Activated CD8-positive, alpha-beta memory T cell treated with anti-CD3 and anti-CD28 coated beads, Interleukin-2, amount 50 U/mL, for 4 hours (primary cell): ENCODE results near the gene KCNAB3.

Experiments used
- DNase-seq: peaks from one replicate; pipeline ENCODE4 v3.0.0-alpha.2; 2020

The KCNAB3 gene

DNA sequence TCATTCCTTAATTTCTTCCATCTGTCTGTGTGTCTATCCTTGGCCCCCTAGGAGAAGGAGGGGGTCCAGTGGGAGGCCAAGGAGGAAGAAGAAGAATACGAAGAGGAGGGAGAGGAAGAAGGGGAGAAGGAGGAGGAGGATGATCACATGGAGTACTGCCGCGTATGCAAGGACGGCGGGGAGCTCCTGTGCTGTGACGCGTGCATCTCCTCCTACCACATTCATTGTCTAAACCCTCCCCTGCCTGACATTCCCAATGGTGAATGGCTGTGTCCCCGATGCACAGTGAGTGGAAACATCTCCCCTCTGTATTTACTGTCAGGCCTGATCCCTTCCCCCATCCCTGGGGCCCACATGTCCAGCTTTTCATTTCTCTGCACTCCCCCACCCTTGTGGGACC lies 34.8 kb downstream of the KCNAB3 start:
- no peak for DNase-seq

DNA sequence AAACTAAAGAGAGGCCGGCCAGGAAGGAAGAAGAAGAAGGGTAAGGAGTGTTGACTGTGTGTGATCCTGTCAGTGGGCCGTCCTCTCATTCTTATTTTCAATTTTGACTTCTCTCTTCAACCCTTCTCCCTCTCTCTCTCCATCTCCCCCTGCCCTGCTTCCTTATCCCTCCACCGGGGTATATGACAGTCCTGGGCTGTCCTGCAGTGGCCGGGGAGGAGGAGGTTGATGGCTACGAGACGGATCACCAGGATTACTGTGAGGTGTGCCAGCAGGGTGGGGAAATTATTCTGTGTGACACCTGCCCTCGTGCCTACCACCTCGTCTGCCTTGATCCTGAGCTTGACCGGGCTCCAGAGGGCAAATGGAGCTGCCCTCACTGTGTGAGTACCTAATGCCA lies 35.4 kb downstream of the KCNAB3 start:
- no peak for DNase-seq

DNA sequence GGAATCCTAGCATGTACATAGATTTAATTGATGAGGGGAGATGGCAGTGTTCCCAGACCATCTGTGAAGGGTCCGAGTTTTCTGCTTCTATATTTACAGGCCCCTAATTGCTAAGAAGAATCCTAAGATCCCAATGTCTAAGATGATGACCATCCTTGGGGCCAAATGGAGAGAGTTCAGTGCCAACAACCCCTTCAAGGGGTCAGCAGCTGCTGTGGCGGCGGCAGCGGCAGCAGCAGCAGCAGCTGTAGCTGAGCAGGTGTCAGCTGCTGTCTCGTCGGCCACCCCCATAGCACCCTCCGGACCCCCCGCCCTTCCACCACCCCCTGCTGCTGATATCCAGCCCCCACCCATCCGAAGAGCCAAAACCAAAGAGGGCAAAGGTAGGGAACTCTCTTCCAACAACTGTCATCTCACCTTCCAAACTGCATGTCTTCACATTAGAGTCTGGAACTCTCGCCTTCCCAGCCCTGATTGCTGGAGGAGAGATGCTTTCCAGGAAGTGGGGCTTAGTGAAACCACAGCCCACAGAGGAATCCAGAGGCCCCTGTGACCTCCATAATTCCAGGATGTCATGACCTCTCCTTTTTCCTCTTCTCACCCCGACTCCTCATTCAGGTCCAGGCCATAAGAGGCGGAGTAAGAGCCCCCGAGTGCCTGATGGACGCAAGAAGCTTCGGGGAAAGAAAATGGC lies 36.3 kb downstream of the KCNAB3 start:
- no peak for DNase-seq

DNA sequence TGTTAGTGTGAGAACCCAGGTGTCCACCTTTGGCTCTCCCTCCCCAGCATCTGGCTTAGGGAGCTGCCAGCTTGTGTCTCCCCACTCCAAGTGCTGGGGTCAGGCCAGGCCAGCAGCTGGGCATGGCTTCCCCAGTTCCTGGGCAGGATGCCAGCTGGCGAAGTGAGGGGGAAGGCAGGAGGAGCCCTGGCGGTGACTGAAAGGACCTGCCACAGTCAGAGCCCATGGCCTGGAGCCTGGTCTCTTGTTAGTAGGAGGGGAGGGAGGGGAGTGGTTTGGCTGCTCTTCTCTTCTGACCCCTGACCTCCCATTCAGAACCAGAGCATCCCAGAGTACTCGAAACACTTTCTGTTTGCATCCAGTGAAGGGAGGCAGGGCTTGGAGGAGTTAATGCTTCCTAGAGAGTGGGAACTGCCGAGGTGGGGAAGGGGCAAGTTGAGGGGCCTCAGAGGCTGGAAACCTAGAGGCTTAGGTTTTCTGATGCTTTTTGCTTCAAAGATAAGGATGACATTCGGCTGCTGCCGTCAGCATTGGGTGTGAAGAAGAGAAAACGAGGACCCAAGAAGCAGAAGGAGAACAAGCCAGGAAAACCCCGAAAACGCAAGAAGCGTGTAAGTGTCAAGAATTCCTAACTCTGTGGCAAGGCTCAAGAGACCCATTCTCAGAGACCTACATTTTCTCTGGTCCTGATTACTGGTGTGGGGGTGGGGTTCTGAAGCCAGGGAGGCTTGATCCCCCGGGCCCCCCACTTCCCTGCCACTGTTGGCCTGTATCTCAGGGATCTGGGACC lies 40.3 kb downstream of the KCNAB3 start:
- peak; percentile 29 for DNase-seq

DNA sequence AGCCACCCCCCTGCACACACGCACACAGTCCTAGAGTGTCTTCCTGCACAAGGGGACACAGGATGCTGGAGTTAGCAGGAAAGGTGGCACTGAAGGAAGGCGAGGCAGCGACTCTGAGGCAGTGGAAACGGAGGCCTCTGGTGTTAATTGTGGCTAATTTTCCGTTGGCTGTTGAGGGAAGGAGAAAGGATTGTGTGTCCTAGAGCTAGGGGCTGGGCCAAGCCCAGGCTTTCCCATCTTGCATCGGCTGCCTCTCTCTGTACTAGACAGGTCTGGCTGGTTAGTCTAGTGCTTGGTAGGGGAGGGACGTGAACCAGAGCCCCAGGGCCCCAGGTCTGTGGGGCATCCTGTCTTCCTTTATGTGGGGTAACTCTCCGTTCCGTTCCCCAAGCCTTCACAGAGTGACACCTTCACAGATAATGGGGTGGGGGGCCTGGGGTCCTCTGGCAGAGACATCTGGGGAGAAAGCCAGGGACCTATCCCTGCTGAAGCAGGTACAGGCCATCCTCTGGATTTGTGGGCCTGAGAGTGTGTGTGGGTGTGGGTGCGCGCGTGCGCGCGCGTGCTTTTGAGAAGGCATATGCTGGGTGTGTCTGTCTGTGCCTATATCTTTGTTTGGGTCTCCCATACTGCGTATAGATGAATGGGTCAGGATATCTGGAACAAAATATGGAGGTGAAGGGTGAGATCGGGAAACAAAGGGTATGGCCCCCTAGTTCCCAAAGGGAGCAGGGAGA lies 41.3 kb downstream of the KCNAB3 start, which contains the start of gene CHD3:
Gene CHD3, plus strand, starts transcription at position 606 of the 737 bp plus-strand sequence. CDS start 212 bp downstream, outside the sequence.
- DNase-seq, result peak; percentile 48

DNA sequence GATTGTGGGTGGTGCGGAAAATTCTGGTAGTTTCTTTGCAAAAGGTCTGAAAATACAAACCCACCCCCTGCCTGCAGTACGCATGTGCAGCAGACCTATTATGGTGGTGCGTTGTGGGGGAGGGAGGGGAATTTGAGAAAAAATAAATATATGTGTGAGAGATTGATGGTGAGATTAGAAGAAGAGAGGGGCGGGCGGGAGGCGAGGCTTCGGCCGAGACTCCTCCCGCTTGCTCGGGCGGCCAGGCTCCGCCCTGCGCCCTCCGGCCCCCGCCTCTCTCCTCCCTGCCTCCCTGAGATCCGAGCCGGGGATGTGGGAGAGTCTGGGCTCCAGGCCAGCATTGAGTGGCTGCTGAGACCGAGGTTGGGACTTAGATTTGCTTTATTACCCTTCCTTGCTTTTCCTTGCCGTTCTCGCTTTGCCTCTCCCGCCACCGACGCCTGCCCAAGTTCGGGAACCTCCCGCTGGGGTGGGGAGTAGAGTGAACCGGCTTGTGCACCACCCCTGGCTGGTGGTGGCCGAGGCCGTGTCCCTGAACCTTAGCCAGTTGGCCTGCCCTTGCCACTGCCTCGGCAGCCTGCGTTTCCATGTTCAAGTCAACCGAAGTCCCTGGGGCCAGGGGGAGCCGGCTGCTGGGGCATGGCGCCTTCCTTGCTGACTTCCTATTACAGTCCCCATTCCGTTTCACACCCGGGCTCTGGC lies 42.0 kb downstream of the KCNAB3 start:
- DNase-seq, result peak; percentile 84

DNA sequence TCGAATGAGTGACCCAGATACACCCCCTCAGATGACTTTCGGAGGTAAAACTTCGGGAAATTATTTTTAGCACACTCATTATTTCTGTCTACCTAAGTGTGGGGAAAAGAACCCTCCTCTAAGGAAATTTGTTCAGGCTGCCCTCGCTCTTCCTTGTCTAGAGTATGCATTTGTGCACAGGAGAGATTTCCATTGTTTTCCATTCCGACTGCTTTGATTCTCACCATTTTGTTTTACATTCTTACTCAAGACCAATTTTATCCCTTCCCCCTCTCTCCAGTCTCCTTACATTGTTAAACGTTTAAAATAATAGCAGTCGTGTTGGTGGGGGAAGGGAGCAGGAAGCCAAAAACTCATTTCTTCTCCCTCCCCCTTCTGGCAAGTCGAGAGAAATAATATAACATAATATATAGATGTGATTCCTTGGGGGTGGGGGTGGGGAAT lies 42.6 kb downstream of the KCNAB3 start:
- DNase-seq, result no peak

DNA sequence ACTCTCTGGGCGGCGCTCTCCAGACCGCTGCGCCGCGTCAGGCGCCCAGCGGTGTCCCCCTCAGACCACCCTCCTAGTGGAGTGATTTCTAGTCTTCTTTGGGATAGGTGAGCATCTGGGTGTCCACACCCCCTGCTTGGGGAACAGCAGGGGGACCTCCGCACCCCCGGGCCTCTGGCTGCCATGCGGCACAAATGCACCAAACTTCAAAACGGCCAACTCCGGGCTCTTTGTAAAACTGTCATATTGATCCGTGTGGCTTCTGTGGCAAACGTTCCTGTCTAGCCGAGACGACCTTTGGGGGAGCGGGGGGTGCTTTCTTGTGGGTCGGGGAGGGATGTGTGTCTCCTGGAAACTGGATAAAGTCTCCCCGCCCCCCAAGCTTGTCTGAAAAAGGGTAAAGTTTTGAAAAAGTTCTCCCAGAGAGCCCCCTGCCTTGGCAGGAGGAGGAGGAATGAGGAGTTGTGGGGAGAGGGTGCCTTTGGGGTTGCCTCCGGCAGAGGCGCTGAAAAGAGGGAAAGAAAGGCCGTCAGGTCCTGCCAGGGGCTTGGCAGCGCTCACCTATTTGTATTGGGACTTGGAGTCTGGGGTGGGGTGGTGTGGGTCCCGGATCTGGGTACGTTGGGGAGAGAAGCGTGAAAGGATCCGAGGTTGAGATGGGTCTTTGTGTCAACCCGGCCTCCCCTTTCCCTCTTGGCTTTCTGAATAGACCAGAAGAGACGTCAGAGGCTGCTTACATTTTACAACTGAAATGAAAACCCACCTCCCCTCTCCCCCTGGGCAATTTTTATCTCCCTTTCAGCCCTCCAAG lies 43.2 kb downstream of the KCNAB3 start:
- DNase-seq, result peak; percentile 72

DNA sequence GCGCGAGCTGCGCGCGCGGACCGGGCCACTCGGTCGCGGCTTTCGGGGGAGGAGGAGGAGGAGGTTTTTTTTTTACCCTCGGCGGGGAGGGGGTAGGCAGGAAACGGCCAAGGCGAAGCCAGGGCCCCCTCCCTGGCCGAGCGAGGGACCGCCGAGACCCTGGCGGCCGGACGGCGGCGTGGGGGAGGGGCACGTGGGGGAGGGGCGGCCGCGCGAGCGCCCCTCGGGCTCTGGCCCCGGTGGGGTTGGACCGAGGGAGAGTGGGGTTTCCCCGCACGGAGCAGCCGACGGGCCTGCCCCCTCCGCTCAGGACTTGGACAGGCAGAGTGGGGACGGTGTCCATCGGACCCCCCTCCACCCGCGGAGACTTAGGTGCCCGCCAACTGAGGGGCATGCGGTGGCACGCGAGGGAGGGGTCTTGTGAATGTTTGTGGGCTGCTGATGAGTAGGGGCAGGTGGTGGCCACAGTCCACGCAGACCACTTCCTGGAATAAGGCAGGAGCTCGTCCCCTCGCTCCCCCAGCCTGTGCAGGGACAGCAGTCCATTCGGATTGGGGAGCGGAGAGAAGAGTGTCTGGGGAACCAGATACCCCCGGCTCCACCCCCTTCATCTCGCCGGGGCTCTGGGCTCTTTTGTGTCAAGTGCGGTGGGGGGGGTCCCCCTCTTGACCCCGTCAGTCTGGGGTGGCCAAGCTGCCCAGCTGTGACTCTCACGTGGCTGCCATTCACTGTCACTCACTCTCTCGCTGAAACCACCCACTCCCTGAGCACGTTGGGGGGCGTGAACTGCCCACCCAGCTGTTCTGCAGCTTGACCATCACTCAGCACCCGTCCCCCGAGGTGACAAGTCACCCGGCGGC lies 44.1 kb downstream of the KCNAB3 start:
- DNase-seq, result peak; percentile 47

DNA sequence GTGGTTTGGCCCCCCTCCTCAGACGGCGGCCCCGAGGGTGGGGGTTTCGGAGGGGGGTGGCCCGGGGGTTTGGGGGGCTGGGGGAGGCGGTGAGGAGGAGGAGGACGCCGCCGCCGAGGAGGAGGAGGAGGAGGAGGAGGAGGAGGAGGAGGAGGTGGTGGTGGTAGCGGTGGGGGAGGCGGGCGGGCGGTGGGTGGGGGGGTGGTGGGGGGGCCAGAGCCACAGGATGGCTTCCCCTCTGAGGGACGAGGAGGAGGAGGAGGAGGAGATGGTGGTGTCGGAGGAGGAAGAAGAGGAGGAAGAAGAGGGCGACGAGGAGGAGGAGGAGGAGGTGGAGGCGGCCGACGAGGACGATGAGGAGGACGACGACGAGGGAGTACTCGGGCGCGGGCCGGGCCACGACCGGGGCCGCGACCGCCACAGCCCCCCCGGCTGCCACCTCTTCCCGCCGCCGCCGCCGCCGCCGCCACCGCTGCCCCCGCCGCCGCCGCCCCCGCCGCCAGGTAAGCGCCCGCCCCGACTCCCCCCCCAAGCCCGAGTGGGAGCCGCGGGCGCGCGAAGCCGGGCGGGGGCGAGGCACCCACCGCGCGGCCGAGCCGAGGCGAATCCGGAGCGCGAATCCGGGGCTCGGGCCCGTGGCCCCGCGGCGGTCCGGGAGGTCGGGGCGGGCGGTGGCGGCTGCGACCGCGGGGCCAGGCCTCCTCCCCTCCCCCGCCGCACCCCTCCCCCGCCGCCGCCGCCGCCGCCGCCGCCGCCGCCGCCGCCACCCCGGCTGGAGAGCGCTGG lies 44.9 kb downstream of the KCNAB3 start:
- peak; percentile 67 for DNase-seq

DNA sequence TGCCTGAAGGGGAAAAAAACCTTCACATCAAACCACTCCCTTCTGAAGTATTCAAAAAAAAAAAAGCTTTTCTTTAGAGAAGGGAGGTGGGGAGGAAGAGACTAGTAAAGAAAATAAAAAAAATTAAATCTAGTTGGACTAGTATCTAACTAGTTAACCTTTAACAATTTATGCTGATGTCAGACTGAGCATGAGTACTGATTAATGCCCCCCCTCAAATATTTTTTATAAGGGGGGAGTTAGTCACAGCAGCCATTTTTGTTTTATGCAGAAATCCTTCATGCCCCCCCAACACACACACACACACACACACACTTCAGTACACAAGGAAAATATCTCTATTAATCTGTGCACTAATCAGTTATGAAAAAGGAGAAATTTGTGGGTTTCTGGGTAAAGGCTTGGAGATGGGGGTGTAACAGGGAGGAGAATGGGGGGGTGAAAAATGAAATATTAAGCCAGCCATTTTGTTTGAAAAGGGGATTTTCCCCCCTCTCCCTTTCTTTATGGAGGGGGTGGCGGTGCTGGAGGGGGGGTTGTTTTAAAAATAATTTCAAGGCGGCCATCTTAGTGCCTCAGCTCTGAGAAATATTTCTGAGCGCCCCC lies 45.8 kb downstream of the KCNAB3 start:
- DNase-seq, result peak; percentile 35

DNA sequence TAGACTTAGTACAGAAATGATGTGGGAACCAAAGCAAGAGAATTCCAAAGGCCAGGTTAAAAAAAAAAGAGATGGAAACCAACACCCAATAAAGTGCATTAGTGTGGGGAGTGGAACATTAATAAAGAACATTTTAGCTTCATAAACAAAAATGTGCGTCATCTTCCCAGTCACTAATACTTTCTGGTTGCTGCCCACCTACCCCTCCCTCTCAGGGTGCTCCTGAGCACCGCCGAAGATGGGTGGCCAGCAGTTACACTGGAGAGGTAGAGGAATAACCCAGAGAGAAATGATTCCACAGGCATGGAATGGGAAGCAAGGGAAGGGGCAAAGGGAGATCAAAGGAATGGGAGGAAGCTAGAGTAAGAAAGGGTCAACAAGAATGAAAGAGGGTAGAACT lies 47.0 kb downstream of the KCNAB3 start:
- DNase-seq, result no peak

DNA sequence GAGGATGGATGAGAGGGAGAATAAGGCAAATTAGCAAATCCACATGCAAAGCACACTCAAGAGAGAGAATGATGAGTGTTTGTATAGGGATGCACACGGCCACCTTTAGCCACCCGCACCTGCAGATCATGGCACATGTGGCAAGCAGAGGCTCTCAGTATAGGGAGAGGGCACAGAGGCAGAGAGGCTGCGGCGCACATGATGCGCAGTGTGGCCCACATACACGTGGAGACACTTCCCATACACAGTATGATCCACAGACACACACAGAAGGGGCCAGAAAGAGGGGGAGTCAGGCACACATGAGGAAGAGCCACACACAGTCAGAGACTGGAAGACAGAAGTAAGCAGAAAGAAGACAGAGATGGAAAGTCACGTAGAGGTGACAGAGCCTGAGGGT lies 47.6 kb downstream of the KCNAB3 start:
- no peak for DNase-seq

DNA sequence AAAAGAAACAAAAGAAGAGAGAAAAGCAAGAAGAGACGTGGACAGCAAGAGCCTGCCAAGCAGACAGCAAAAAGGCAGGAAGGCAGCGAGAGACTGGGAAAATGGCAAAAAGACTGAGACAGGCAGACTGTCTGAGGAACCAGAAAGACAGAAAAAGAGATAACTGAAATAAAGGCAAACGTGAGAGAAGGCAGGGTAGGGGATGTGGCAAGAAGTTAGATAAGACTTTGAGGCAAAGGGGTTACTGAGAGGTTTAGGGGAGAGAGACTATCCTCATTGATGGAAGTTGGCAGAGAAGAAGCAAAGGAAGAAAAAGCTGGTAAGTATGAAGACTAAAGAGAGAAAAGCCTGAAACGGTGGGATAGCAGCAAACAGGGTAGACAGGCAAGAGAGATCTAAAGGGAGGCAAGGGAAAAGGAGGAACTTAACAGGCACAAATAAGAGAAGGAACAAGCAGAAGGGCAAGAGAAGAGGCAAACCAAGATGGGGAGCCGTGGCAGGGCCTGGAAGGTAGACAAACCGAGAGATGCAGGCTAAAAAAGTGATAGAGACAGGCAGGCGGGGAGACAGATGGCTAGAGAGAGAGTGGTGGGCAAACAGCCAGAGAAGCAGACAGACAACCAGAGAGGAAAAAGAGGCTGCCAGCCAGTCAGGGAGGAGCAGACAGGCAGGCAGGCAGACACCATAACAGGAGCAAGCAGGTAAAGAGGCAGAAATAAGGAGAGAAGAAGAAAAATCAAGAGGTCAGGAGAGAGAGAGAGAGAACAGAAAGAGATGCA lies 48.2 kb downstream of the KCNAB3 start:
- no peak for DNase-seq

DNA sequence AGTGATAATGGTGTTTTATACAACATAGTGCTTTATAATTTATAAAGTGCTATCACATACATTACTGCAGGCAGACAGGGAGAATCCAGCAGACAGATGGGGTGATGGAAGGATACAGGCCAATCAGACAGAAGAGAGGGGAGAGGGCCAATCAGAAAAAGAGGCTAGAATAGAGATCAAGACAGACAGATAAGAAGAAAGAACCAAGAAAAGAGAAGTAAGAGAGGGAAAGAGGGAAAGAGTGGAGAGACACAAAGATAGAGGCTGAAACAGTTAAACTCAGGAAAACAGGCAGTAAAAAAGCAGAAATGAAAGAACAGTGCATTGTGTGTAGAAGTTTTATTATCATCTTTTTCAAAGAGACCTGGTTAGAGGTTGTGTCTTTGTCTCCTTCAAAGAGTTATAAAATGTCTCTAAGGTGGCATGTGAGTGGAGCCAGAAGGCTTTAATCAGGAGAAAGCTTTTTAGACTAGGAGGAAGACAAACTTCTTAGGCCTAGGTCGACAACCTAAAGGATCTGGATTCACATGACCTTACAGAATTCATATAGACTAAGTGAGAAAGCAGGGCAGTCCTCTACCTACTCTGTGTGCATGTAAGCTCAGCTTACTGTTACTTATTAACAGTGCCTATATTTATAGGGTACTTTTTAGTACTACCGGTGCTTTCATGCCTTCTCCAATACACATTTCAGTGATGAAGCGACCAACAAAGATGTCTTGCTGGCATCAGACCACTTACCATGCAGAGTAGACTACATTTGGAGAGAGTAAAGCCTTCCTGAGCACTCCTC lies 49.4 kb downstream of the KCNAB3 start:
- DNase-seq, result no peak

DNA sequence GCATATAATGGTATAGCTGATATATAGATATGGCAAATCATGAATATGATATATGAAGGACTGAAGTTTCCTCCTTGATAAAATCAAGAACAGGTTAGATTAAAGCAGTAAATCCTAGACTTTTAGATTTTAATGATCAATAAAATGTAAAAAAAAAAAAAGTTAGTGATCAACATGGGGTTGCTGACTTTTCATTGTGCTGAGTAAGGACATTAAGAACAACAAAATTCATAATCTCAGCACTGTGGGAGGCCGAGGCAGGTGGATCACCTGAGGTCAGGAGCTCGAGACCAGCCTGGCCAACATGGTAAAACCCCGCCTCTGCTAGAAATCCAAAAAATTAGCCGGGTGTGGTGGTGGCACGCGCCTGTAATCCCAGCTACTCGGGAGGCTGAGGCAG lies 51.4 kb downstream of the KCNAB3 start:
- DNase-seq, result no peak

DNA sequence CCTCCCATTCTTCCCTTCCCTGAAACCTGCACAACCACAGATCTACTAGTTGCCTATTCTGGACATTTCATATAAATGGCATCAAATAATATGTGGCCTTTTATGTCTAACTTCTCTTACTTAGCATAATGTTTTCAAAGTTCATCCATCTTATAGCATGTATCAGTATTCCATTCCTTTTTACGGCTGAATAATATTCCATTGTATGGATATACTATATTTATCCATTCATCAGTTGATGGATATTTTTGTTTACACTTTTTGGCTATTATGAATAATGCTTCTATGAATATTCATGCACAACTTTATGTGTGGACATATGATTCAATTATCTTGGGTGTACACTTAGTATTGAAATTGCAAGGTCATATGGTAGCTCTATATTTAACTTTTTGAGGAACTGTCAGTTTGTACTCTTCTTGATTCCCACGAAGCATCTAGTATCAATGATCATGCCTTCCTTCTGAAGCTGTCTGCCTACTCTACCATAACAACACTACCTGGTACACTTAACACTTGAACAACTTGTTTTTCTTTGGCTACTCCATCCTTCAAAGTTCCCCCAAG lies 53.8 kb downstream of the KCNAB3 start:
- DNase-seq, result no peak

DNA sequence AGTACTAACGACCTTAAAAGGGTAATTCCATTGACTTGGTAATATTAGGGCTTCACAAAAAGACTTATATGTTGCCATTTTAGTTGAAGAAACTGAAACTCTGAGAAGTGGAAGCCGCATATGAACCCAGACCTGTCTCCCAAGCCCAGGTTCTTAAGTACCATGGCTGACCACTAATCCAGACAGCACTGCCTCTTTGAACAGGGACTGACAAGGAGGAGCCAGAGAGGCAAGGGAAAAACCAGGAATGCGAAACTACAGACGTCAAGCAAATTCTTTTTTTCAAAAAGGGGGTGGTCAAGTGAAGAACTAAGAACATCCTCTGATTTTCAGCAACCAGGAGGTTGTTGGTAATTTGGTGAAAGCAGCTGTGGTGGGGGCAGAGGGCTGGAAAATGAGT lies 56.6 kb downstream of the KCNAB3 start:
- no peak for DNase-seq
